Measurements from ENCODE around the gene PXYLP1. TPM values are rescaled to one million over a fixed set of nuclear protein-coding genes. Genes with fewer than 3 reads are reported as not detected.

The PXYLP1 gene
- total and polyA plus RNA-seq, 10 of the 15 experiments (the other 5 are each of a cell fraction or from before 2014, with no cell fraction given), result 0.06 to 1.7 (median 0.35) TPM

GRCh38 chr3:141336672-141337522 lies 105.3 kb downstream of the PXYLP1 start (continued):
- TF ChIP-seq REST (IDR thresholded peaks at IDR 0.05; ENCODE audit: low read depth, low read length) (no peak), HDAC2 (IDR thresholded peaks at IDR 0.05) (no peak), ZNF592 (IDR thresholded peaks at IDR 0.05) (peak; percentile 46; the same call in 1 of the 2 replicates), PKNOX1 (IDR thresholded peaks at IDR 0.05) (peak; percentile 60; the same call in 1 of the 2 replicates), NFYA (IDR thresholded peaks at IDR 0.05; ENCODE audit: borderline replicate concordance, low read depth, low read length) (no peak), CBX3 (IDR thresholded peaks at IDR 0.05; ENCODE audit: borderline replicate concordance, low read depth) (no peak), ZNF384 (IDR thresholded peaks at IDR 0.05; ENCODE audit: borderline replicate concordance, low read depth, low read length) (peak; percentile 84), NBN (IDR thresholded peaks at IDR 0.05) (peak; percentile 85), BRCA1 (IDR thresholded peaks at IDR 0.05; ENCODE audit: low read depth, low read length) (no peak), E2F8 (IDR thresholded peaks at IDR 0.05; ENCODE audit: low read depth, partially characterized antibody) (no peak), ELK1 (IDR thresholded peaks at IDR 0.05; ENCODE audit: low read depth, low read length) (no peak), SIN3A (IDR thresholded peaks at IDR 0.05; ENCODE audit: low read depth, low read length) (no peak), ETV6 (conservative IDR thresholded peaks at IDR 0.05 in 1 of 2, IDR thresholded peaks at IDR 0.05 in 1 of 2; ENCODE audit: borderline replicate concordance in 1 of 2, low read depth in 1 of 2) (peak in 1 of 2 experiments; percentile 69; a peak in 2 of 4 replicates), LARP7 (IDR thresholded peaks at IDR 0.05) (no peak), TAF1 (IDR thresholded peaks at IDR 0.05; ENCODE audit: borderline replicate concordance, low read depth, low read length) (no peak), POLR2A (IDR thresholded peaks at IDR 0.05; ENCODE audit: low read depth, low read length) (no peak)

All from GM12878 (cell line).